ENCODE data around the gene CADM1.

CADM1 gene

DNA sequence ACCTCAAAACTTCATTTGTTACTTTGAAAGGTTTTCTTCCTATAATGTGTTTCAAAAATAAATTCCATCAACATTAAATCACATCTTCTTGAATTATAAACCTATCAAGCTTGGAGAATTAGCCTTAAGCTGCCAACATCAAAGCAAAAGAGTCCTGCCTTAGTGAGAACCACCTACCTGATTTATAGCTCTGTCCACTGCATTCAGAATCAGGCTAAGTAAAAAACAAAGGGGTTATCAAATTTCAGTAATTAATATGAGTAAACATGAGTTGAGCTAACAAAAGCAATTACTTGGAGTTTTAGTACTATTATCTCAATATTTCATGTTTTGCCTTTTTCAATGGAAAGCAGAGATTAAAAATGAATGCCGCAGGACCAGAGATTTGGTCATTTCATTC lies 73.9 kb downstream of the CADM1 start:
- H2AFZ ChIP-seq (ENCODE audit: low read depth, low read length) = no peak overlapping the region
- H3K9me3 ChIP-seq (ENCODE audit: insufficient read depth, low read length, severe bottlenecking) = no peaks in the 10 kb centered on the region
- no peak overlapping the region for H3K27ac ChIP-seq (ENCODE audit: low read length)
- no peak overlapping the region for H3K4me2 ChIP-seq (ENCODE audit: insufficient read depth, low read length)
- H3K9ac ChIP-seq (ENCODE audit: low read depth, low read length) = no peak overlapping the region
- ATAC-seq (ENCODE audit: insufficient read depth, low read depth) (no peak), DNase-seq (no peak)
- no peak overlapping the region for H3K4me3 ChIP-seq (ENCODE audit: low read depth in 1 of 2, low read length in 2 of 2)
- H3K79me2 ChIP-seq (ENCODE audit: insufficient read depth, low read length) = no peaks in the 10 kb centered on the region
- peaks cover 4% of the 10 kb centered on the region for H3K27me3 ChIP-seq (ENCODE audit: insufficient read depth, low read length, poor library complexity)
- H3K4me1 ChIP-seq (ENCODE audit: insufficient read depth, low read length) = no peaks in the 10 kb centered on the region
- H4K20me1 ChIP-seq (ENCODE audit: insufficient read depth, low read length) = no peaks in the 10 kb centered on the region
- H3K36me3 ChIP-seq (ENCODE audit: insufficient read depth, low read length) = no peaks in the 10 kb centered on the region
- TF ChIP-seq EZH2 (IDR thresholded peaks at IDR 0.05; ENCODE audit: borderline replicate concordance, low read depth, low read length, severe bottlenecking) = no peak
- TF ChIP-seq, protein P1, sequence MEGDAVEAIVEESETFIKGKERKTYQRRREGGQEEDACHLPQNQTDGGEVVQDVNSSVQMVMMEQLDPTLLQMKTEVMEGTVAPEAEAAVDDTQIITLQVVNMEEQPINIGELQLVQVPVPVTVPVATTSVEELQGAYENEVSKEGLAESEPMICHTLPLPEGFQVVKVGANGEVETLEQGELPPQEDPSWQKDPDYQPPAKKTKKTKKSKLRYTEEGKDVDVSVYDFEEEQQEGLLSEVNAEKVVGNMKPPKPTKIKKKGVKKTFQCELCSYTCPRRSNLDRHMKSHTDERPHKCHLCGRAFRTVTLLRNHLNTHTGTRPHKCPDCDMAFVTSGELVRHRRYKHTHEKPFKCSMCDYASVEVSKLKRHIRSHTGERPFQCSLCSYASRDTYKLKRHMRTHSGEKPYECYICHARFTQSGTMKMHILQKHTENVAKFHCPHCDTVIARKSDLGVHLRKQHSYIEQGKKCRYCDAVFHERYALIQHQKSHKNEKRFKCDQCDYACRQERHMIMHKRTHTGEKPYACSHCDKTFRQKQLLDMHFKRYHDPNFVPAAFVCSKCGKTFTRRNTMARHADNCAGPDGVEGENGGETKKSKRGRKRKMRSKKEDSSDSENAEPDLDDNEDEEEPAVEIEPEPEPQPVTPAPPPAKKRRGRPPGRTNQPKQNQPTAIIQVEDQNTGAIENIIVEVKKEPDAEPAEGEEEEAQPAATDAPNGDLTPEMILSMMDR (IDR thresholded peaks at IDR 0.05; ENCODE audit: borderline replicate concordance, extremely low read depth, low read length, poor library complexity, severe bottlenecking) = no peak

DNA sequence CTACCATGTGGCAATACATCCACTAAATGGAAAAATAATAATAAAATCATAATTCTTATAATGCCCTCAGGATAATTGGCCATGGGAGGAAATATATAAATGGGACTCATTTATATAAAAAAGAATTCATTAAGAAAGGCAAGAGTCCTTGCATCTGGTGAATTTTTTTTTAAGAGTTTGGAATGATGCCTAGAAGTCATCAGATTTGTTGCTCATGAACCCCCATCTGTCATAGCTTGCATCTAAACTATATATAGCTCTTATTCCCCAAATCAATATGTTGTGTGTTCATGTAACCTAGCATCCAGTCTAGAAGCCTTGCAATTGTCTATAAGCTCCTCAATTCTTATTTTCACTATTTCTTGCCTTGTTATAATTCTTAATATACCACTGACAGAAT lies 75.9 kb downstream of the CADM1 start:
- Histone ChIP-seq H3K79me2 (ENCODE audit: insufficient read depth, low read length) (no peaks in the 10 kb centered on the region), H3K36me3 (ENCODE audit: insufficient read depth, low read length) (no peaks in the 10 kb centered on the region), H4K20me1 (ENCODE audit: insufficient read depth, low read length) (no peaks in the 10 kb centered on the region), H3K4me2 (ENCODE audit: insufficient read depth, low read length) (no peak overlapping the region), H3K4me3 (ENCODE audit: low read depth in 1 of 2, low read length in 2 of 2) (no peak overlapping the region), H3K9me3 (ENCODE audit: insufficient read depth, low read length, severe bottlenecking) (no peaks in the 10 kb centered on the region), H3K9ac (ENCODE audit: low read depth, low read length) (no peak overlapping the region), H3K27ac (ENCODE audit: low read length) (no peak overlapping the region), H3K4me1 (ENCODE audit: insufficient read depth, low read length) (no peaks in the 10 kb centered on the region), H2AFZ (ENCODE audit: low read depth, low read length) (no peak overlapping the region), H3K27me3 (ENCODE audit: insufficient read depth, low read length, poor library complexity) (peaks cover 9% of the 10 kb centered on the region)
- ATAC-seq (ENCODE audit: insufficient read depth, low read depth) (no peak), DNase-seq (no peak)
- TF ChIP-seq, protein P1 (IDR thresholded peaks at IDR 0.05; ENCODE audit: borderline replicate concordance, extremely low read depth, low read length, poor library complexity, severe bottlenecking) = no peak
- no peak for TF ChIP-seq EZH2 (IDR thresholded peaks at IDR 0.05; ENCODE audit: borderline replicate concordance, low read depth, low read length, severe bottlenecking)

DNA sequence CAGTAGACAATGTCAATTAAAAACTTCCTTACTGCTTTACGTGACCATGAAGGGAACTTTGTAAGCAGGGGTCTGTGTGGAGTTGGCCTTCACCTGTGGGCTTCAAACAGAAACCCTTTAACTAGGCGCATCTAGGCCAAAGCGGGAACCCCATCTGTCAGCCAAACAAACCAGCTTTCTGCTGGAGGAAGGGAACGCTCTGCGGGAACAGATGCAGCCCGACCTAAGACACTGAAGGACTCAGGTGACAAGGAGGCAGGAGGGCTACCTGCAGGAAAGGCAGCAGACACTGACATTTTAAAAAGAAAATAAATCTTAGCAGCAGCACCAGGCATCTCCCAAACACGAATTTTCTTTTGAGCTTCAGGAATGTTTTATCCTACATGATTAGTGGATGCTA lies 78.4 kb downstream of the CADM1 start:
- Histone ChIP-seq H3K79me2 (ENCODE audit: insufficient read depth, low read length) (no peaks in the 10 kb centered on the region), H3K4me1 (ENCODE audit: insufficient read depth, low read length) (no peaks in the 10 kb centered on the region), H3K9me3 (ENCODE audit: insufficient read depth, low read length, severe bottlenecking) (no peaks in the 10 kb centered on the region), H3K27ac (ENCODE audit: low read length) (no peak overlapping the region), H2AFZ (ENCODE audit: low read depth, low read length) (no peak overlapping the region), H3K27me3 (ENCODE audit: insufficient read depth, low read length, poor library complexity) (peaks cover 18% of the 10 kb centered on the region), H3K4me2 (ENCODE audit: insufficient read depth, low read length) (no peak overlapping the region), H3K4me3 (ENCODE audit: low read depth in 1 of 2, low read length in 2 of 2) (no peak overlapping the region), H3K36me3 (ENCODE audit: insufficient read depth, low read length) (no peaks in the 10 kb centered on the region), H3K9ac (ENCODE audit: low read depth, low read length) (no peak overlapping the region), H4K20me1 (ENCODE audit: insufficient read depth, low read length) (no peaks in the 10 kb centered on the region)
- no peak for ATAC-seq (ENCODE audit: insufficient read depth, low read depth)
- TF ChIP-seq, protein P1 (IDR thresholded peaks at IDR 0.05; ENCODE audit: borderline replicate concordance, extremely low read depth, low read length, poor library complexity, severe bottlenecking) = no peak
- TF ChIP-seq EZH2 (IDR thresholded peaks at IDR 0.05; ENCODE audit: borderline replicate concordance, low read depth, low read length, severe bottlenecking) = no peak
- no peak for DNase-seq

DNA sequence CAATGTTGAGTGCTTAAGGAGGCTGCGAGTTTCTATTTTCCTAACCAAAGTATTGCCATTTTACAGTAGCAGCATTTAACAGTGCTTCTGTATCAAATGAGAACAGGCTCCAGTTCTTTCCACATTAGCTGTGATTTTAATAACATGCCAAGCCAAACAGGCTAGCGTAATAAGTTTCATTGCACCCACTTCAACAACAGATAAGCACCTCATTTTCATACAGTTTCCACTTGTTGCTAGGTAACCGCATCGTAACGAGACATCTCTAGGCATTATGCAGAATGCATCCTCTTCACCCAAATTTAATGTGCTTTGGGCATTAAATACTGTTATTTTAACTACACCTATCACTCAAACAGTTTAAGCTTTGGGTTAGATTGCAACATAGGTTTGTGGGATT lies 79.0 kb downstream of the CADM1 start:
- Histone ChIP-seq H3K9ac (ENCODE audit: low read depth, low read length) (no peak overlapping the region), H3K4me1 (ENCODE audit: insufficient read depth, low read length) (no peaks in the 10 kb centered on the region), H3K9me3 (ENCODE audit: insufficient read depth, low read length, severe bottlenecking) (no peaks in the 10 kb centered on the region), H3K4me3 (ENCODE audit: low read depth in 1 of 2, low read length in 2 of 2) (no peak overlapping the region), H3K79me2 (ENCODE audit: insufficient read depth, low read length) (no peaks in the 10 kb centered on the region), H4K20me1 (ENCODE audit: insufficient read depth, low read length) (no peaks in the 10 kb centered on the region), H3K4me2 (ENCODE audit: insufficient read depth, low read length) (no peak overlapping the region), H2AFZ (ENCODE audit: low read depth, low read length) (no peak overlapping the region), H3K27me3 (ENCODE audit: insufficient read depth, low read length, poor library complexity) (peaks cover 18% of the 10 kb centered on the region), H3K27ac (ENCODE audit: low read length) (no peak overlapping the region), H3K36me3 (ENCODE audit: insufficient read depth, low read length) (no peaks in the 10 kb centered on the region)
- TF ChIP-seq, protein P1 (IDR thresholded peaks at IDR 0.05; ENCODE audit: borderline replicate concordance, extremely low read depth, low read length, poor library complexity, severe bottlenecking) = no peak
- TF ChIP-seq EZH2 (IDR thresholded peaks at IDR 0.05; ENCODE audit: borderline replicate concordance, low read depth, low read length, severe bottlenecking) = no peak
- ATAC-seq (ENCODE audit: insufficient read depth, low read depth) (no peak), DNase-seq (no peak)

Data from DND-41 (cell line).